Stimulated activated CD4-positive, alpha-beta T cell treated with anti-CD3 and anti-CD28 coated beads, Interleukin-2, amount 100 ng/mL, for 48 hours (primary cell): Measurements from ENCODE around the gene SLC25A25.
"Not testable (repeated sequence)": the region's sequence is repeated elsewhere in the genome, so short reads cannot be mapped to it uniquely, and the experiment has no call there.

Experiments used
- DNase-seq, 2 donors: peaks; one replicate each; pipeline ENCODE4 v3.0.0-alpha.2; 2020

Gene SLC25A25

DNA sequence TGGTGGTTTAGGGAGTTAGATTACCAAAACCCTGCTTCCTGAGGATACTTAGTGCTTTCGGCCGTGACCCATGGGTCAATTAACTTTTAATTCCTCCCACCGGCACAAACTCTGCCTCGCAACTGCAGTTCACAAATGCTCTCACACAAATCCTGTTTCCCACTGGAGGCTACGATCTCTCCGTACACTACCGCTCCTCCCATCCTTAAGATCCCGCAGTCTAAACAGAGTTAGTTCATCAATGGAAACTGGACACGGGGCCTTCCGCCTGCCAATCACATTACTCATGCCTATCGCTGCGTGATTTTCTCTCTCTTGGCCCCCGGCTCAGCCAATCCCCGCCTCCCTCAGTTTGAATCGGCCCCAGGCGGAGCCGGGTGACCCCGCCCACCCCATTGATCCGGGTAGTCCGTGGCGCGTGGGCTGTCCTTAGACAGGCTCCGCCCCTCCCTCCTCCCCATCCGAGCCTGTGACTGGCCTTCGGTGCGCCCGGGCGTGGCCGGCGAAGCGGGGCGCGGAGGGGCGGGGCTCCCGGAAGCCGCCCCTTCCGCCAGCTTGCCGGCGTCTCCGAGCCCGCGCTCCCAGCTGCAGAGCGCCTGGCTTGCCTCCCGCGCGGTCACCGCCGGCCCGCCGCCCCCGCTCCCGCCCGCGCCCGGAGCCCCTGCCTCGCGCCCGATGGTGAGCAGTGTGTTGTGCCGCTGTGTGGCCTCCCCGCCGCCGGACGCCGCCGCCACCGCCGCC lies at the start of gene SLC25A25:
TSS of gene SLC25A25 (plus strand) at position 588 of the 741 bp plus-strand sequence. CDS start at position 676, 88 bp downstream.
- peak; percentile 100 for DNase-seq

GRCh38 chr9:128020692-128021091 lies 47.3 kb upstream of the SLC25A25 start:
- no peak for DNase-seq

DNA sequence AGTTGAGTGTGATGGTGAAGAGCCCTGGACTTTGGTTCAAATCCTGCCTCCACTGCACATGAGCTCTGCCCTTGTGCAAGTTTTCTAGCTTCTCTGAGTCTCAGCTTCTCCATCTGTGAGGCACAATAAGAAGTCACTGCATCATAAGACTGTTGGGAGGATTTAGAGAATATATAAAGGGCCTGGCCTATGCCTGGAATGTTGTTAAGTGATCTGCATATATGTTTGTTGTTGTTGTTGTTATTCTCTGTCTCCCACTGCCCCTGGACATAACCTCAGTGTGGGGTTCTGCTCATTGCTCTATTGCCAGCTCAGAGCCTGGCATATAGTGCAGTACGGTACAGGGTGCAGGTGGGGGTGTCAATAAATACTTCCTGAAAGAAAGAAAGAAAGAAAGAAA lies 46.9 kb upstream of the SLC25A25 start:
- no peak for DNase-seq

- DNase-seq: no peak
These were observed 45.1 kb upstream of the SLC25A25 start for GRCh38 chr9:128022886-128023285.

DNA sequence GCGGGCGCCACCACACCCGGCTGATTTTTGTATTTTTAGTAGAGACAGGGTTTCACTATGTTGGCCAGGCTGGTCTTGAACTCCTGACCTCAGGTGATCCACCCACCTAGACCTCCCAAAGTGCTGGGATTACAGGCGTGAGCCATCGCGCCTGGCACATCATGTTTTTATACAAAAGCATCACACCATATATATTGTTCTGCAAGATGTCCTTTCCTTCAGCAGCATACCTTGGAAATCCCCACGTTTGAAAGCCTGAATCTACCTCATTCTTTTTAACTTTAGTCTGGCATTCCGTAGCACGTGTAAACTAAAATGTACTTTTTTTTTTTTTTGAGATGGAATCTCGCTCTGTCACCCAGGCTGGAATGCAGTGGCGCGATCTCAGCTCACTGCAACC lies 44.4 kb upstream of the SLC25A25 start:
- DNase-seq: not testable (repeated sequence)

DNA sequence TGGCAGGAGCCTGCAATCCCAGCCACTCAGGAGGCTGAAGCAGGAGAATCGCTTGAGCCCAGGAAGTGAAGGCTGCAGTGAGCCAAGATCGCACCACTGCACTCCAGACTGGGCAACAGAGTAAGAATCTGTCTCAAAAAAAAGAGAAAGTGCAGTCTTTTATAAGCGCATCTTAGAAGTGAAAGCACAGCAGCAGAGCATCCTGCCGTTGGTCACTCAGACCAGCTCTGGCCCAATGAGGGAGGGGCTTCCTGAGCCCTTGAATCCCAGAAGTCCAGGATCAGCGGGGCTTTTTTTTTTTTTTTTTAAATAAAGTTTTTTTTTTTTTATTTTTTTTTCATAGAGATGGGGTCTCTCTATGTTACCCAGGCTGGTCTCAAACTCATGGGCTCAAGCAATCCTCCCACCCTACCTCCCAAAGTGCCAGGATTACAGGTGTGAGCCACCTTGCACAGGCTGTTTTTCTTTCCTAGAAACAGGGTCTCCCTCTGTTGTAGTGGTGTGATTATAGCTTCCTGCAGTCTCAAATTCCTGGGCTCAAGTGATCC lies 43.2 kb upstream of the SLC25A25 start:
- DNase-seq: no peak

- no peak for DNase-seq
These were observed 42.3 kb upstream of the SLC25A25 start for GRCh38 chr9:128025736-128026135.

DNA sequence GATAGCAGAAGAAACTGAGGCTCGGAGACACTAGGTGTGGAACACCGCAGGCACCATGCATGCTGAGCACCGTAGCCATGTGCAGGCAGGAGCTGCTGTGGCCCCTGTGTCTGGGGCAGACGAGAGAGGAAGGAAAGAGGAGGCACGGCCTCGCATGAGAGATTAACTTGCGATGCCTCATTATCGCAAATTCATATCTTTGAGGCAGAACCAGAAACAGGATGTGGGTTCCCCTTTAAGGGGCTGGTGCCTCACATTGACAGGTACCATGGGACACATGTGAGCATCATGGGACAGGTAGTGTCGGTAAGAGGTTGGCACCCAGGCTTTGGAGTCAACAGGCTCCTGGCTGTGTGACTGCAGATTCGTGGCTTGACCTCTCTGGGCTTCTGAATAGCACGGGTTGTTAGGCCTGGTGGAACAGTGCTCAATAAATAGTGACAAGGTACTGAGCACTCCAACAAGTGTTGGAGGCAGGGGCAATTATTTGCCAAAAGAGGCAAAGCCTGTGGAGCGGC lies 41.7 kb upstream of the SLC25A25 start:
- DNase-seq: peak; percentile 52 to 55

- DNase-seq: peak in 1 of 2 donors; percentile 42
These were observed 41.1 kb upstream of the SLC25A25 start for GRCh38 chr9:128026773-128027541.

- no peak for DNase-seq
These were observed 40.3 kb upstream of the SLC25A25 start for GRCh38 chr9:128027705-128028104.

DNA sequence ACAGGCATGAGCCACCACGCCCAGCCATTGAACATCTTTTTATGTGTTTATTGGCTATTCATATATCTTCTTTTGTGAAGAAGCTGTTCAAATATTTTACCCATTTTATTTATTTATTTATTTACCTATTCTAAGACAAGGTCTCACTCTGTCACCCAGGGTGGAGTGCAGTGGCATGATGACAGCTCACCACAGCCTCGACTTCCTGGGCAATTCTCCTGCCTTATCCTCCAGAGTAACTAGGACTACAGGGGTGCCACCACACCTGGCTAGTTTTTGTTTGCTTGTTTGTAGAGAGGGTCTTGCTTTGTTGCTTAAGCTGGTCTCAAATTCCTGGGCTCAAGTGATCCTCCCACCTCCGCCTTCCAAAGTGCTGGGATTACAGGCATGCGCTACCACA lies 34.4 kb upstream of the SLC25A25 start:
- DNase-seq: no peak

DNA sequence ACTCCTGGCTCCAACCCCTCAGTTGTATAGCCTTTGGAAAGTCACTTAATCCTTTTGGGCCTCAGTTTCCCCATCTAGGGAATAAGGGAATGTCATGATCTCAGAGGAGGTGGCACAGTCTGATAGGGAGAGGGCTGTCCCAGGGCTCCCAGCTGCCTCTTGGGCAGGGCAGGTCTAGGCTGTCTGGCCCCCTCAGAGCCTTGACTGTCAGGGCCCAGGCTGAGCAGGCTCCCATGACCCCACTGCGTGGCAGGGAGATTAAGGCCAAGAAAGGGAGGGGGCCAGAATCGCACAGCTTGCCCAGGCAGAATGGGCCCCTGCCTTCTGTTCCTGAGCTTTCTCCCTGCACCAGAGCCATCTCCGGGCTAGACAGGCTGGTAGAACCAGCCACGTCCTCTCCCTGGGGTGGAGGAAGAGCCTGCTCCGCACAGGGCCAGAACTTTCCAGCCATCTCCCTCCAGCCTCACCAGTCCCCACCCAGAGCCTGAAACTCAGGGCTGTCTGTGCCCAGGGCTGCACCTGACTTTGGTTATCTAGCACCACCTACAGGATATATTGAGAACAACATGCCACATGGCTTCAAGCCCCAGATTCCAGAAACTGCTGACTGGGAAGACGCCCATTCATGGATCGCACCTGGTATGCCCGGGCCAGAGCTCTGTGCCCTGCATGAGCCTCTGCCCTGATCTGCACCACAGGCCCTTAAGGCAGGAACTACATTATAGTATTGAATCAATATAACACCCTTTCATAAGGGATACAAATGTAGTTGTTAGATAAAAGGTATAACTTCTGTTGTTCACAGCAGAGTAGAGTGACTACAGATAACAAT lies 33.0 kb upstream of the SLC25A25 start:
- peak; percentile 52 for DNase-seq

DNA sequence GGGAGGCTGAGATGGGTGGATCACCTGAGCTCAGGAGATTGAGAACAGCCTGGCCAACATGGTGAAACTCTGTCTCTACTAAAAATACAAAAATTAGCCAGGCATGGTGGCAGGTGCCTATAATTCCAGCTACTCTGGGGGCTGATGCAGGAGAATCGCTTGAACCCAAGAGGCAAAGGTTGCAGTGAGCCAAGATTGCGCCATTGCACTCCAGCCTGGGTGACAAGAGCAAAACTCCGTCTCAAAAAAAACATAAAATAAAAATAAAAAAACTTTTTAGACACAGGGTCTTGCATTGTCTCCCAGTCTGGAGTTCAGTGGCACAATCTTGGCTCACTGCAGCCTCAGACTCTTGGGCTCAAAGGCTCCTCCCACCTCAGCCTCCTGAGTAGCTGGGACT lies 31.5 kb upstream of the SLC25A25 start:
- not testable (repeated sequence) for DNase-seq

DNA sequence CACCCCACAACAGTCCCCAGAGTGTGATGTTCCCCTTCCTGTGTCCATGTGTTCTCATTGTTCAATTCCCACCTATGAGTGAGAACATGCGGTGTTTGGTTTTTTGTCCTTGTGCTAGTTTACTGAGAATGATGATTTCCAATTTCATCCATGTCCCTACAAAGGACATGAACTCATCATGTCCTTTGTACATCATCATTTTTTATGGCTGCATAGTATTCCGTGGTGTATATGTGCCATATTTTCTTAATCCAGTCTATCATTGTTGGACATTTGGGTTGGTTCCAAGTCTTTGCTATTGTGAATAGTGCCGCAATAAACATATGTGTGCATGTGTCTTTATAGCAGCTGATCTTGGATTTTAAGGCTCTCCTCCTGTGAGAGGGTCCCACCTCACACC lies 27.2 kb upstream of the SLC25A25 start:
- not testable (repeated sequence) for DNase-seq

GRCh38 chr9:128042043-128042442 lies 26.0 kb upstream of the SLC25A25 start:
- no peak for DNase-seq

DNA sequence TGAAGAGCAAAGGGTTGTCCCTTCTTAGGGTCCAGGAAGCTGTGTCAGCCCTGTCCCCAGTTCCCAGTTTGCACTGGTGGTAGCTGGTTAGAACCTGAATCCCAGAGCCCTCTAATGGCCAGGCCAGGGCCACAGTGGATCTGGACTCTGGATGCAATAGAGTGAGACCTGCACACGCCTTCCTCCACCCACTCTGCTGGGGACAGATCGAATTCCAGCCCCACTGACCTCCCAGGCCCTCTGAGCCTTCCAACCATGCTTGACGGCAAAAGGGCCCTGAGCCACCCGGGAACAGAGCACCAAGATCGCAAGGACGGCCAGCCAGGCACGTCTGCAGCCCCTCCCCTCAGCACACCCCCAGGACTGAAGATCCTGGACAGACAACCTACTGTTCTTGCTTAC lies 24.6 kb upstream of the SLC25A25 start:
- no peak for DNase-seq

GRCh38 chr9:128045409-128045808 lies 22.6 kb upstream of the SLC25A25 start:
- not testable (repeated sequence) for DNase-seq

- DNase-seq: no peak
These were observed 22.2 kb upstream of the SLC25A25 start for GRCh38 chr9:128045831-128046230.

DNA sequence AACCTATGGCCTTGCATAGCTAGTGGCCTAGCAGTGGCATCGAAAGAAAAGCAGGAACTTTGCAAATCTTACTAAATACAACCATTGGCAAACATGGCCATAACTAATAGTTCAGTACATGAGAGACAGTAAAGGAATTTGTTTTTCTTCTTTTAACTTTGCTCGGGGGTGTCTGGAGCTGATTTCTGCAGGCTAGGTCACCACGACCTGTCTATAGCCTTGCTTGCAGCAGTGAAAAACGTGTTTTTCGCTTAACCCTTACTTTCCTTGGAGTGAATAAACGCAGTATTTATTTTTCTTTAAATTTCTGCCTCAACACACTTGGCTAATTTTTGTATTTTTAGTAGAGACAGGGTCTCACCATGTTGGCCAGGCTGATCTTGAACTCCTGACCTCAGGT lies 20.8 kb upstream of the SLC25A25 start:
- no peak for DNase-seq

DNA sequence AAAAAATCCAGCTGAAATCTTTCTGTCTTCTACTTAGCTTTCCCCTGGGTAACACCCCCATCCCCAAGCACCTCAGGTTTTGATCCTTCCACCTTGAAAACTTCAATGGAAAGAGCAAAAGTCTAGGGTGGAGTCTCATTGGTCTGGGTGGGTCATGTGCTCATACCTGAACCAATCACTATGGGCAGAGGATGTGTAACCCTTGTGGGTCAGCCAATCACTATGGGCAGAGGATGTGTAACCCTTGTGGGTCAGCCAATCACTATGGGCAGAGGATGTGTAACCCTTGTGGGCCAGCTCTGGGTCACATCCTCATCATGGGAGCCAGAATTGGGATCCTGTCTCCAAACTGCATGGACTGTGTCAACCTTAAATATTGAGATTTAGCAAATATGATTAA lies 19.4 kb upstream of the SLC25A25 start:
- DNase-seq: no peak

- DNase-seq: no peak
These were observed 18.2 kb upstream of the SLC25A25 start for GRCh38 chr9:128049843-128050242.

- no peak for DNase-seq
These were observed 15.9 kb upstream of the SLC25A25 start for GRCh38 chr9:128051932-128052709.
